HG03342 (cell line): Measurements from ENCODE around the gene ERI3.

Experiments
- ATAC-seq: cut with Tn5 transposase; IDR thresholded peaks from one replicate; pipeline ENCODE4 v1.9.1; 2021; ENCODE audit warnings: mild to moderate bottlenecking, moderate library complexity; ENCODE audit not compliant: unreplicated experiment

ERI3 gene

DNA sequence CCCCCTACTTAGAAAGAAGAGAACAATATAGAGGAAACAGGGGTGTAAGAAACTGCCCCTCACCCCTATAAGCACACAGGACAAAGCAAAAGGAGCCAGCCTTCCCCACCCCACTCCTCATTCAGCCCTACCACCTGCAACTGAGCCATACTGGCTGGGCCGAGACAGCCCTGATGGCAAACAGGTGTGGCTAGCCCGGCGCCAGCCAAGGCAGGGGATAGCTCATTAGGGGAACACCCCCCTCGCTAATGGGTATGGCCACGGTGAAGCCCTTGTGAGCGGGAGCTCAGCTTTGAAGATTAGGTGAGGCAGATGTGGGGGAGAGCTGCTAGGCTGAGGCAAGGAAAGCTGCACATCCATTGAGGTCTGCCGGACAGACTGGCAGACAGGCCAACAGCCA lies 65.5 kb downstream of the ERI3 start:
- ATAC-seq = no peak

DNA sequence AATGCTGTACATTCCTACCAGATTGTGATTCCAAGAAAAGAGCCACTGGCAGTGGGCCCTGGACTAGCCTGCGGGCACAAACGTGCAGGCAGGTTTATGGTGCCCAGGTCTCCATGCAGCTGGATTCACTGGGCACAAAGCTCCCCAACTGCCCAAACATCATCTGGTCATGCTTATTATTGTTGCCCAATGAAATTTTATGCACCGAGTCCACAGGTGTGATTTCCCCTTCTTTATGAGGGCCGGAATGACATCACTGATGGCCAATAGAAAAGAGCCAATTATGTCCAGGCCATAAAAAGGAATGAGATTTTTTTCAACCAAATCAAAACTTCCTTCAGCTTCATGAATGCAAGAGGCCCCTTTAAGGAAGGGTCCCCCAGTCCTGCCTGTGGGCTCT lies 66.2 kb downstream of the ERI3 start:
- no peak for ATAC-seq

DNA sequence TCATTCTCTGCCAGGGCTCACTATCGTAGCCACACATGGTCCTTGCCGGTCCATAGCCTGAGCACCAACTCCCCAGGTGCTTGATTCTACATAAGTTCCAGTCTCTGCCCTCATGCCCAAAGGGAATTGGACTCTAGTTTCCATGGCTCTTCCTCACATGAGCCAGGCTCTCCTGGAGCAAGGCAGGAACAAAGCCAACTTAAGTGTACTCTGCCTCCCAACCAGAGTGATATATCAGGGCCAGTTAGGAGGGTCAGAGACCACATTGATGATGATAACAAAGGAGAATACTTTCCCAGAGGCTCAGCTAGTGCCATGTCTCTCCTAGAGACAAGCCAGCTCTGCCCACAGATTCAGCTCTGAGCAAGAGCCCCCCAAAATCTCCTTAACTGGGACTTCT lies 70.9 kb downstream of the ERI3 start:
- no peak for ATAC-seq

- no peak for ATAC-seq
Observed at GRCh38 chr1:44283524-44284173, 71.4 kb downstream of the ERI3 start.

DNA sequence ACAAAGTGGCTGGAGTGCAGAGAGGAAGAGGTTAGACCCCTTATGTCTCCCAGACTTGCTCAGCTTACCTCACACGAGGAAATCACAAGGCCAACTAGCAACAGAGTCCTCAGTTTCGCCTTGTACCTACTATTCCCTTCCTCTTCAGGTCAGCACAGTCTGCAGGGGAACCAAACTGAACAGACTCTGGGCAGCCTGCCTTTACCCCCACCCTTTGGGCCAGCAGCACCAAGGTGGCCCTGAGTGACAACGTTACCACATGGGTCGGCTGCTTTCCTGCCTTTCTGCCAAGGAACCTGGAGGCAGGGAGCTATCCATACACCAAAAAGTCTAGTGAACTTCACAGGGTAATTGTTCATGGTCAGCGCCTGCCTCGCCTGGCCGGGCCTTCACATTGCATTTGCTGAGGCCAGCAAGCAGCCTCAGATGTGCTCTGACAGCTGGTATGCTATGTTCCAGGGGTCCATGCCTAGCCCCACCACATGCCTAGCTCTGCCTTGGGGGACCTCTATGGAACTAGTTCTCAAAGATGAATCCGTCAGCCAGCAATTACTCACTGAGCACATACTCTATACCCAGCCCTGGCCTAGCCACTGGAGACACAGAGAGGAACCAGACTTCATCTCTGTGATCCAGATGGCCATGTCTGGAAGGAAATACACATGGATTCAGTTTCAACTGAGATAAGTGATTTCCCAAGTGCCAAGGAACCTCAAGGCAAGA lies 72.2 kb downstream of the ERI3 start:
- no peak for ATAC-seq

DNA sequence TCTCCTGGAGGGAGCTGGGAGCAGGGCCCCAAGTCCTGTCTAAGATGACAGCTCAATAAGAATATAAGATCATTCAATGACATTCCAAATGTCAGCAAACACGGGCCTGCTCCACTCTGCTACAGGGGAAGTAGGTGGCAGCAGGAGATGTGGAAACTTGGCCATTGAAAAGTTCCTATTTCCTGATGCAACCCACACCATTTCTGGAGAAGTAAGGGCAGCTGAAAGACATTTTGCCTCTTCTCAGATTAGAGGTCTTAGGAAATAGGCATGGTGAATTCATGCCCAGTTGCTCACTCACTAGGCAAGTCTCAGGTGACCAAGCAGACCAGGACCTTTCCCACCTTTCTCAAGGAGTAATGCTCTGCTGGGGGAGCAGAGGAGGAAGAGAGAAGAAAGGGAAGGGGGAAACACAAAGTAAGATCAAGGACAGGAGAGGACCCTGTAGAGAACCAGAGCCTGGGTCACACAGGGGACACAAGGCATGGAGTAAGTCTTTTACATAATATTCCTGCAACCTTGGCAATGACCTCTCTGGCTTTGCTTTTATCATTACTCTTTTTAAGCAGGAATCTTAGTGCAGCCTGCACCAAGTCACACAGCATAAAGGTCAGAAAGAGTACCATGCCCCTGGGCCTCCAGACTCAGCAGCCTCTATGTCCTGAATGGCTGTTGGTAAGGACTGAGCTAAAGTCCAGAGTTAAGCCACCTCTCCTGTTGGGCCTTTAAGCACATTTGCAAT lies 72.9 kb downstream of the ERI3 start:
- ATAC-seq = no peak

- ATAC-seq = no peak
Observed at GRCh38 chr1:44276901-44277300, 78.2 kb downstream of the ERI3 start.

GRCh38 chr1:44275991-44276405 lies 79.1 kb downstream of the ERI3 start:
- no peak for ATAC-seq

- ATAC-seq = no peak
Observed at GRCh38 chr1:44275296-44275962, 79.6 kb downstream of the ERI3 start.

DNA sequence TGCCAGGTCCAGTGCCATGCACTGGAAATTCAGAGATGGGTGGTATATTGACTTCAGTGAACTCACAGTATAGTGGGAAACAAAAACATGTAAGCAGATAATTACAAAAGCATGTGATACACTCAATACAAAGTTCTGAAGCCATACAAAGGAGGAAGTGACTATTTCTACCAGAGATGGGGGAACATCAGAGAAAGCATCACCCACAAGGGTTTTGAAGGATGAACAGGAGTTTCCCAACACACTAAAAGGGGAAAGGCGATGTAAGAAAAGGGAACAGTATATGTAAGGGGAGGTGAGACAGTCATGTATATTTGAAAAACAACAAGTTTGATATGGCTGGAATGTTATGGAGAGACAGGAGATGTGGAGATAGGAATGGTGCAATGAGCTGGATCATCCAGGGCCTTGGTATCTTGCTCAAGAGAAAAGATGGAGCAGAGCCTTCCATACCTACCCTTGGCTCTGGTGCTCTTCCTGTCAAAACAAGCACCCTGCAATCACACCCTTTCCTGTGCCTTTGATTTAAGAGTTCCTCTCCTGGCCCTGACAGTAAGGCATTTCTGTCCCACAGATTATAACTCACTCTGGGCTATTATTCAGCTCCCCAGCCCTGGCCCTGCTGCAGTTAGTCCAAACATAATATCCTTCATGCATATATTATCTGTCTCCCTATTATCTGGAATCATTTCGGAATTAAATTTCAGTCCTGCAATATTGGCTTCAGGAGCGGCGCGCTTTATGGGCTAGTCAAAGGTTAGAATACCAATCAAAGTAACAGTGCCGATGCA lies 81.3 kb downstream of the ERI3 start:
- no peak for ATAC-seq

GRCh38 chr1:44272992-44273391 lies 82.1 kb downstream of the ERI3 start:
- no peak for ATAC-seq

- no peak for ATAC-seq
Observed at GRCh38 chr1:44271646-44272045, 83.4 kb downstream of the ERI3 start.

GRCh38 chr1:44270686-44271628 lies 84.1 kb downstream of the ERI3 start:
- ATAC-seq = no peak

DNA sequence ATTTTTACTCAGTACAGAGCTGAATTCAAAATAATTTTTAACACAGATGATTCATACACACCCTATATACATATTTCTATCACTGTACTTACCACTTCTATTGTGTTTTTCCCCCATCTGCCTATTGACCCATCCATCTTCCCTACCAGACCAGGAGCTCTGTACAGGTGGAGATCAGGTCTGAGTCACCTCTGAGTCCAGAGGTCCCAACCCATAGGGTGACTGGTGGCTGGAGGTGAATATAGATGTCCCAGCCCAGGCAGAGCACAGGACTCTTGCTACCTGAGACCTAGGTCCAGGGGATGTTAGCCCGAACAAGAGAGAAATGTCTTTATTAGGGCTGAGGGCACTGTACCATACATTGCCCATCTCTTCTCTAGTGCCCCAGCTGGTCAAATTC lies 87.0 kb downstream of the ERI3 start:
- no peak for ATAC-seq

DNA sequence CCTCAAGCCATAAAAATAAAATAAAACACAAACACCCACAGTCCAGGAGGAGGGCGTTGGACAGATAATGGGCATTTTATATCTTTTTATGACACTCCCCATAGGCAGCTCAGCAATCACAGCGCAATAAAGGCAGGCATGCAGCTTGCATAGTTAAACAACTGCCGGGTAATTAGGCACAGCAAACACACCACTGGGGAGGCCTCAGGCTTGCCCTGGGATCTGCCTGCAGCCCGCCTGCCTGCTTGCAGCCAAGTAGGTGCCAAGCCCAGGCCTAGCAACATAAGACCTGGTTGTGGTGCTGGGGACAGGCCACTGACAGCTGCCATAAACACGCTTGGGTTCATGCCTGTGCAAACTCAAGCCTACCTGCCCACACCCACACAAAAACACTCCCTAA lies 87.6 kb downstream of the ERI3 start:
- ATAC-seq = no peak

DNA sequence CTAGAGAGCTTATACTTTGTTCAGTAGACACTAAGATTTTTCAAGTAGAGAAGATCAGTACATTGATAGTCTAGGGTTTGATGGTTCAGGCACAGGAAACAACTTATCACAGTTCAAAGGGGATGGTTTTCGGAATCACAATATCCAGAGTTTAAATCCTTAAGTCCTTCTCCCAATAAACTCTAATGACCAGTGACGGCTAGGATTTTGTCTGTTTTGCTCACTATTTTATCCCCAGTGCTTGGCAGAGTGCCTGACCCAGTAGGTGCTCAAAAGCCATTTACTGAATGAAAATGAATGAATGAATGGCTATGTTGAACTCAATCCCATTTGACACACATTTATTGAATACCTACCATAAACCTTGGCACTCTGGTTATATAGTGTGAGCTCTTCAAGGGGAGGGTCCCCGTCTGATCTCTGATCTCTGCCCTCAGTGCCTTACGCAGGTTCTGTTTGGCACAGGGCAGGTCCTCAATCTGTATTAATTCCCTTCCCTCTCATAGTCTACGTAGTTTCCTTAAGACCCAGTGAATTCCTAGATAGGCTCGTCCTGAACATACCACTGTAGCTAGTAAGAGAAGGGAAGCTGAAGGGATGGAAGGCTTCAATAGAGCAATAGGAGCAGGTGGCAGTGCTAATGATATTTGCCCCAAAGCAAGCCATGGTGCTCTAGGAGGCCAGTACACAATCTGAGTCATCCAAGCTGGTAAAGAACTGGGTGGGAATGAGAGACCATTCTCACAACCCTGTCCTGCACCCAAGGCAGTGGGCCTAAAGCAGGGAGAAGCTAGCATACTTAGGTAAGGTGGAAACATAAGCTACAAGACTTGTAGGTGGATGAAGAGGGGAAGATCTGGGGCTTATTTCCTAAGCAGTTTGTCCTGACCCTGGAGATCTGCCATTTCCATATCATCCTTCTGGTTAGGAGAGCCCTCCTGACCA lies 88.4 kb downstream of the ERI3 start:
- no peak for ATAC-seq

- ATAC-seq = no peak
Observed at GRCh38 chr1:44265656-44266358, 89.2 kb downstream of the ERI3 start.

- no peak for ATAC-seq
Observed at GRCh38 chr1:44264451-44264771, 90.6 kb downstream of the ERI3 start.
